Epidermal melanocyte (primary cell): ENCODE data around the gene STARD9.

Experiments used
- DNase-seq: peaks from one replicate; pipeline ENCODE4 v3.0.0; 2011; ENCODE audit warnings: low spot score; ENCODE audit not compliant: insufficient read length

The STARD9 gene

DNA sequence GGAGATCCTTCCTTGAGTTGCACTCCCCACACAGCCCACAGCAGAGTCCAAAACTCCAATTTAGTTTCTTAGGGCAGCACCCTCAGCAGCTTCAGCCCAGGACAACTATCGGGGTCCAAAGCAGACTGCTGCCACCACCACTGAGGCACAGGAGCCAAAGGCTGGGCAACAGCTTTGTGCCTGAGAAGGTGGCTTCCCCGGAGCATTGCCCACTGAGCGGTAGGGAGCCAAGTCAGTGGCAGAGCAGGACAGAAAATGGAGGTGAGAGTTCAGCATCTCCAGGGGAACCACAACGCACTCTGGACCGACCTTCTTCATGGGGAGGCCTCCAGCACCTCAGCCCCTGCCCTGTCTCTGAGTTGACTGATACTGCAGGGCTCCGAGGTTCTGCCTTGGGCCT lies 118.1 kb downstream of the STARD9 start:
- no peak for DNase-seq

DNA sequence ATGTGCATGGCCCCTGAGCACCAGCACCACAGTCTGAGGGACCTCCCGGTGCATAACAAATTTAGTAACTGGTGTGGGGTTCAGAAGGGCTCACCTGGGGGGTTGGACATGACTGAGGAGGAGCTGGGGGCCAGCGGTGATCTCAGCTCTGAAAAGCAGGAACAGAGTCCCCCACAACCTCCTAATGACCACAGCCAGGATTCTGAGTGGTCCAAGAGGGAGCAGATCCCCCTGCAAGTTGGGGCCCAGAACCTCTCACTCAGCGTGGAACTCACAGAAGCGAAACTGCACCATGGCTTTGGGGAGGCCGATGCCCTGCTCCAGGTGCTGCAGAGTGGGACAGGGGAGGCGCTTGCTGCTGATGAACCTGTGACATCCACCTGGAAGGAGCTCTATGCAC lies 118.5 kb downstream of the STARD9 start:
- no peak for DNase-seq

DNA sequence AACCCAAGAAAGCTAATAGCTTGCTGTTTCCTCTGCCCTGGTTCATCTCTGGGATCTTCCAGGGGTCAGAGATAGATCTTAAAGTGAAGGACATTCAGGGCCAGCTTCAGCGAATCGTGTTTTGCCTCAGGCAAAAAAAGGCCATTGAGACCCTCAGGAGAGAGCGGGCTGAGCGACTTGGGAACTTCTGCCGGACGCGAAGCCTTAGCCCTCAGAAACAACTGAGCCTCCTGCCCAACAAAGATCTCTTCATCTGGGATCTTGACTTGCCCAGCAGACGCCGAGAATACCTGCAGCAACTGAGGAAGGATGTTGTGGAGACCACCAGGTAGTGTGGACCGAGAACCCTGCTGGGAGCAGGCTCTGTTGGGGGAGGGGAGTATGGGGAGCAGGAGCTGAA lies 119.0 kb downstream of the STARD9 start:
- DNase-seq = no peak

DNA sequence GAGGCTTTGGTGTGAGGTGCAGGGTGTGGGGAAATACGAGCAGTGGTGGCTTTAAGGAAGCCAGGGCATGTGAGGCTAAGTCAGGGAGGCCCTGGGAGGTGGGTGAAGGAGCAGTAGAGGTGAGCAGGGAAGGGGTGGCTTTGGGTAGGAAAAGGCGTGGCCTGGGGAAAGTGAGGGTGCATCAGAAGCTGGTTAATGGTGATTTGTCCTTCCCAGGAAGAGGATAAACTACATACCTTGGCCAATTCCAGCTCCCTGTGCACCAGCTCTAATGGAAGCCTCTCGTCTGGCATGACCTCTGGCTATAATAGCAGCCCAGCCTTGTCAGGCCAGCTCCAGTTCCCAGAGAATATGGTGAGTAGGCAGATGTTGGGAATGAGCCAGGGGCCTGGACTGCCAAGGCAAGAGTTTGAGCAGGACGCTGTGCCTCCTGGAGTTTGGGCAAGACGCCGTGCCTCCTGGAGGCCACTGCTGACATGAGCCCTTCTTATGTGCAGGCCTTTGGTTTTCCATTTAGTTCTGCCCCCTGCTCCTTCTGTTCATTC lies 120.2 kb downstream of the STARD9 start:
- no peak for DNase-seq

DNA sequence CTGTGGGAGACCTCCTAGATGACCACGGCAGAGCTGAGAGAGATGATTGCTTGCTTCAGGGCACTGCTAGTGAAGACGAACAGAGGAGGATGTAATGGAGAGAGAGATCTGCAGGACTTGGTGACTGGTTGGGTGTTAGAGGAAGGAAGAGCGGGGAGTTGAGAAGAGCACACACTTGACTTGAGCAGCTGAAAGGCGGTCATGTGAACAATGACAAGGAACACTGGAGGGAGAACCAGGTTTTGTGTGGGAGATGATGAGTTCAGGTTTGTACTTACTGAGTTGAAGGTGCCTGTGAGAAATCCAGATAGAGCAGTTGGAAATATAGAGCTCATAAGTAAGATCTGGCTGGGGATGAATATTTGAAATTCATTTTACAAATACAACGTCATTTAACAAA lies 121.2 kb downstream of the STARD9 start:
- DNase-seq = no peak

DNA sequence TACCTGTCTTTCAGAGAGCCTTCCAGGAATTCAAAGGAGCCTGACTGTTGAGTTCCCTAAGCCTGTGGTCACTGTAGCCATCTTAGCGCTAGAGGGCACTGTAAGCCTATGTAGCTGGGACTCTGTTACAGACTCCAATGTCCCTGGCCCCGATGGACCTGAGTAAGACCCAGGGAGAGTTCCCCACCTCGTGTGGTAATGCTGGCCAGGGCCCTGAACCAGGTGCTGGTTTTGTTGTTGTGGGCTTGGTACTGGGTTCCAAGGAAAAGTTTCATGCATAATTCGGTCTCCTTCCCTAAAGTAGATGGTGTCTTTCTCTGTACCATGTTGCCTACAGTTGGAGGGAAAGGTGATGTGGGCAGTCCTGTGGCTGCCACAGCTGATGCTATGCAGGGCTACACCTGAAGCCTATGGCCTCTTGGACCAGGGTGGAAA lies 129.1 kb downstream of the STARD9 start:
- peak; percentile 72 for DNase-seq

DNA sequence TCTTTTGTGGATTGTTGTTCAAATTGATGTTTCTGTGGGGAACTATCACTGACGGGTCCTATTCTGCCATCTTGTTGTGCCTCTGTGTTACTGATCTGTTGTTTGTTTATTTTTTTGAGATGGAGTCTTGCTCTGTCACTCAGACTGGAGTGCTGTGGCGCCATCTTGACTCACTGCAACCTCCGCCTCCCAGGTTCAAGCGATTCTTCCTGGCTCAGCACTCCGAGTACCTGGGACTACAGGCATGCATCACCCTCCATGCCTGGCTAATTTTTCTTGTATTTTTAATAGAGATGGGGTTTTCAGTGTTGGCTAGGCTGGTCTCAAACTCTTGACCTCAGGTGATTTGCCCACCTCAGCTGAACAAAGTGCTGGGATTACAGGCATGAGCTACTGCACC lies 129.9 kb downstream of the STARD9 start:
- DNase-seq = no peak

DNA sequence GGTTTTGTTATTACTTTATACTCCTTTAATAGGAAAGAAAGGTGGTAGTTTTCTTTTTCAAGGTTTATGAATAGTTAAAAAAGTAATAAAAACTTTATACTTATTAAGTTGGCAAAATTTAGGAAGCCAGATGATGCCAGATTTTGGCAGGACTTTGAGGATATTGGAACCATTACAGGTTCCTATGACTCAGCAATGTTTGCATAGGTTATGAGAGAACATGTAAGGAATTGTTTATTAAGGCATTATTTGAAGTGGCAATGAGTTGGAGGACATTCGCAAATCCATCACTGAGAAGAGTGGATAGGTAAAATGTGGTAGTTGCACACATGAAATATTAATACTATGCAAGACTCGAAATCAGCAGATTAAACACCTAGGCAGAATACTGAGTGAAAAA lies 131.7 kb downstream of the STARD9 start:
- DNase-seq = no peak

DNA sequence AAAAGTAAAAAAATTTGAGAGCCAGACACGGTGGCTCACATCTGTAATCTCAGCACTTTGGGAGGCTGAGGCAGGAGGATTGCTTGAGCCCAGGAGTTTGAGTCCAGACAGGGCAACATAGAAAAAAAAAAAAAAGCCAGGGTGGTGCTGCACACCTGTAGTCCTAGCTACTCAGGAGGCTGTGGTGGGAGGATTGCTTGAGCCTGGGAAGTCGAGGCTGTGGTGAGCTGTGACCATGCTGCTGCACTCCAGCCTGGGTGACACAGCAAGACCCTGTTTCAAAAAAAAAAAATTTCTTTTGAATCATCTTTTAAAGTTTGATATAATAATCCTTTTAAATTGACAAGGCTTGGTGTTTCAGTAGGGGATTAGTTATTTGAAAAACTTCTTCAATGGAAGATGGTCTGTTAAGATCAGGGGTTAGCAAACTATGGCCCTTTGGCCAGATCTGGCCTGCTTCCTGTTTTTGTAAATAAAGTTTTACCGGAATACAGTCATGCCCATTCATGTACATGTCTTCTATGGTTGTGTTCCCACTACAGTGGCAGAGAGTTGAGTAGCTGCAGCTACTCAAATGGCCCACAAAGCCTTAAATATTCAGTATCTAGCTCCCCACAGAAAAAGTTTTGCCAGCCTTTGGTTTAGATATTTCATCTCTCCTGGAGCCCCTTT lies 132.6 kb downstream of the STARD9 start:
- no peak for DNase-seq

DNA sequence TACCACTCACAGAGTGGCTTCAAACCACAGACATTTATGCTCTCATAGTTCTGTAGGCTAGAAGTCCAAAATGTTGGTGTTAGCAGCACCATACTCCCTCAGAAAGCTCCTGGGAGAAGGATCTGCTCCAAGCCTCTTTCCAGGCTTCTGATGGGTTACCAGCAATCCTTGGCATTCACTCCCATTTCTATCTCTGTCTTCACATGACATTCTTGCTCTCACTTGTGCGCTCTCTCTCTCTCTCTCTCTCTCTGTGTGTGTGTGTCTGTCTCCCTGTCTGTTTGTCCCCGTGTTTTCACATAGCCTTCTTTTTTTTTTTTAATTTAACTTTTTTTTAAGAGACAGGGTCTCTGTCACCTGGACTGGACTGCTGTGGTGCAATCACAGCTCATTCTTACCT lies 135.3 kb downstream of the STARD9 start:
- DNase-seq = no peak

DNA sequence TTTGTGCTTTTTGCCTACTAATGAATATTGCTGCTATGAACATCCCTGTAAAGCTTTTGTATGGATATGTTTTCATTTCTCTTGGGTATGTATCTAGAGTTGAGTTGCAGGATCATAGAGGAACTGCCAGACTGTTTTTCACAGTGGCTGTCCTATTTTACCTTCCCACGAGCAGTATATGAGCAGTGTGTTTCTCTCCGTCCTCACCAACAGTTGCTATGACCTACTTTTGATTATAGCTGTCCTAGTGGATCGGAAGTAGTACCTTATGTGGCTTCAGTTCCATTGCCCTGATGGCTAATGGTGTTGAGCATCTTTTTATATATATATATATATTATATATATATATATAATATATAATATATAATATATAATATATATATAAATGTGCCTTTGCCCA lies 136.3 kb downstream of the STARD9 start:
- no peak for DNase-seq

DNA sequence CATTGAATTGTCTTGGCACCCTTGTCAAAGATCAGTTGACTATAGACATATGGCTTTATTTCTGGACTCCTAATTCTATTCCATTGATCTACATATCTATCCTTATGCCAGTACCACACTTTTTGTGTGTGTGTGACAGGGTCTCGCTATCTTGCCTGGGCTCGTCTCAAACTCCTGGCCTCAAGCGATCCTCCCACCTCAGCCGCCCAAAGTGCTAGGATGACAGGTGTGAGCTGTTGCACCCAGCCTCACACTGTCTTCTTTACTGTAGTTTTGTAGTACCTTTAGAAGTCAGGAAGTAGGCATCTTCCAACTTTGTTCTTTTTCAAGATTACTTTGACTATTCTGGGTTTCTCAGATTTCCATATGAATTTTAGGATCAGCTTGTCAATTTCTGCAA lies 137.2 kb downstream of the STARD9 start:
- no peak for DNase-seq

DNA sequence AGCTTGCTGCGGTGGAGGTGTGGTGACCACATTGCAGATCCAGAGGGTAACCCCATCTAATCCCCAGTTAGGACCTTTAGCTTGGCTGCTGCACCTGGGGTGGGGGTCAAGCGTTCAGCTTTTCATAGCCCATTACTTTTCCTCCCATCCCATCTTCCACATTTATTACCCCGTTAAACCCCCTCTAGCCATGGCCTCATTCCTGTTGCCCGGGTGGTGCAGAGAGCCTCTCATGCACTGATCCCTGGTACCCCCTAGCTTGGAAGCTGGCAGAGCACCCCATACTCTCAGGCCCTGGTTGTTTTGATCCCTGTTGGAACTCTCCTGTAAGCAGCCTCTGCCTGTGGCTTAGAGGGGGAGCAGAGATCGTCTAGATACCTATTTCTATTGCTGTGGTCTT lies 140.7 kb downstream of the STARD9 start:
- no peak for DNase-seq

DNA sequence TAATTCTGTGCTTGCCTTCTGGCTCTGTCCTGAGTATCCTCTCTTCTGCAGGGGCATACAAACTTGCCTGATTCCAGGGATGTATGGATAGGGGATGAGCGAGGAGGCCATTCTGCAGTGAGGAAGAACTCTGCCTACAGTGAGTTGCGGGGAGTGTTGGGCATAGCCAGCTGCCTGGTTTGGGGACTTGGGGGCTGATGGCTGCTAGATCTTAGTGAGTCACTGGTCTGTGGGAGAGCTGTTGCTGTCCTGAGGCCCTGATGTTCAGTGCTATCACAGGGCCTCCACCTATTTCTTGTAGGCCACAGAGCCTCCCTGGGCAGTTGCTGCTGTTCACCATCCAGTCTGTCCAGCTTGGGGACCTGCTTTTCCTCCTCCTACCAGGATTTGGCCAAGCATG lies 141.2 kb downstream of the STARD9 start:
- DNase-seq = no peak

DNA sequence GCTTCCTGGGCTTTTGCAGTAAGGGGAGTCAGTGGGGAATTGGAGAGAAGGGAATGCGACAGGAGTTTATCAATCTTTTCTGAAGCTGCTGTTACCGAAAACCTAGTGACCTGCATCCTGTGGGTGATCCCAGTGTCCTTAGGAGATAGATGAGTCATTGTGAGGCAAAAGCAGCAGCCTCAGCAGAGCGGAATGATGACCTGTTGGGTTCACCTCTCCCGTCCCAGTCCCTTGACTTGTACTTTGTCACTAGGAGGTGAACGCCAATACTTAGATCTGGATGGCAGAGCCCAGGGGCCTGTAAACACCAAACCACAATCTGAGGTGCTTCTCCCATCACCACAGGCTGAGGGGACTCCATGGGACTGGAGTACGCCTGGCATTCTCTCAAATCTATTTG lies 143.6 kb downstream of the STARD9 start:
- no peak for DNase-seq

DNA sequence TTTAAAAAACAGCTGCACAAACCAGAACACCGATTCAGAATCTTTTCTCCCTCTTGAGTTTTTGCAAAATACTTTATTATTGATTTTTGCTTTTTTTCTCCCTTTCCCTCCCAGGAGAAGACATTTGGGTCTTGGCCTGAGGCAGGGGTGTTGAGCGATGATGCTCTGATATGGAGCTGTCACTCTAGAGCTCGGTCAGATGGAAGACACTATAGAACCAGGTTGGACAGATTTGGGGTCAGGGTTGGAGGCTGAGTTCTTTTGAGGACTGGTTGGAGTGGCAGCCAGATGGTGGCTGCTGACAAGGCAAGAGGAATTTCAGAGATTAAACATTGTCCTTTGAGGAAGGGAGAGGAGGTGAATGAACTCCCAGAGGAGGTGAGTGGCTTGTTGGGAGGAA lies 144.7 kb downstream of the STARD9 start:
- no peak for DNase-seq

DNA sequence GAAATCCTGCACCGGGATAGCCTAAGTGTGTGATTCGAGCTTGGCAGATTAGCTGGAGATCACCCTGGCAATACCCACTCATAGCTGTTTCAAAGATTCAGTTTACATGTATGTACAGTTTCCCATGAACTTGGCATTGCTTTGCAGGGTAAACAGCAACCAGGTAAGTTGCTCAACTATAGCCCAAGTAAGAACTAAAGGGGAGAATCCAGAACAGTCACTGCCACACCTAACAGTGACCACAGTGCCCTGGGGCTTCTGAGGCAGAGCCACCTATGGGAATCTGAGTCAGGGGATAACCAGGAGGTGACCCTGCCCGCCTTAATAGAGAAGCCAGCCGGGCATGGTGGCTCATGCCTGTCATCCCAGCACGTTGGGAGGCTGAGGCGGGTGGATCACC lies 145.6 kb downstream of the STARD9 start:
- DNase-seq = no peak

DNA sequence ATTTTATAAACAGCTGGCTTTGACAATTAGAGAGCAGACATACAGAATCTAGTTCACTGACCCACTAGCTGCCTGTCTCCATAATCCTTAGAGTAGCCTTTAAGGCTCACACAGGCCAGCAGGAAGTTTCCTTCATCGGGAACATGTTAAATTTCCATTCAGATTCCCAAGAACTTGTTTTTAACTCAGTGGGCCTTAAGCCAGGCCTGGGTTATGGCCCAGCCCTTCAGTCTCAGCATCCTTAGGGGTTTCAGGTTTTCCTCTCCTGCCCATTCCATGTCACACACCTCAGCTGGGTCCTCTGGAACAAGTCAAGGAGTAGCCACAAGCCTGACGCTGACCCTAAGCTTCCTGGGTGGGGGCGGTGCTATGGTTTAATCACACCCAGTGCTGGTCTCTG lies 146.5 kb downstream of the STARD9 start:
- DNase-seq = no peak

DNA sequence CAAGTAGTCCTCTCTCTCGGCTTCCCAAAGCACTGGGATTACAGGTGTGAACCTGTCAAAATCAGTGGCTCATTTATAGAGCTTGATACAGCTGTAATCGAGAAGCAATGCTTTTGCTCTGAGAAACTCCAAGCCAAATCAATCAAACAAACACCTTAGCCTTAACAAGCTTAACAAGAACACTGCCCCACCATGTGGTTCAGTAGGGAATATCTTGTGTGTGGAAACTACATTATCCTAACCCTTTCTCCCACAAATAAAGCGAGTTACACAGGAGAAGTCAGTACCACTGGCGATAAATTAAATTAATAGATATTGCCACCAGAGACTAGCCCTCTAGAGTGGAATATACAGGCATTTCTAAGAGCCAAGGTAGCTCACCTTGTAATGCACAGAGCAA lies 147.7 kb downstream of the STARD9 start:
- no peak for DNase-seq

DNA sequence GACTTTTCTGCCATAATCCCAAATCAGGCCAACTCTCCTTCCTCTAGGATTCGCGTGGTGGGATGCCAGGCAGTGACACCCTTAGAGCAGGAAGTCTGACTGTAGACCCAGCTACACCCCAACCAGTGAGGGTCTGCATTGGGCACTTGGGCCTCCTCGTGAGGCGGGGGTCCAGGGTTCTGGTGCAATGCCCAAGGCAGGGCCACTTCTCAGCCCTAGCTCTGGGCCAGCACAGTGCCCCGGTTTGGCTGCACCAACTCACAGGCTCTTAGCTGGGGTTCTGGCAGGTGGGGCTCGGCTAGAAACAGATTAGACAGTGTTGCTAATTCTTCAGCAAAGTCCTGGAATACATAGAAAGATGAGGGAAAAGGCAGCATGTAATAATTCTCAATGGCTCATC lies 148.9 kb downstream of the STARD9 start:
- no peak for DNase-seq

DNA sequence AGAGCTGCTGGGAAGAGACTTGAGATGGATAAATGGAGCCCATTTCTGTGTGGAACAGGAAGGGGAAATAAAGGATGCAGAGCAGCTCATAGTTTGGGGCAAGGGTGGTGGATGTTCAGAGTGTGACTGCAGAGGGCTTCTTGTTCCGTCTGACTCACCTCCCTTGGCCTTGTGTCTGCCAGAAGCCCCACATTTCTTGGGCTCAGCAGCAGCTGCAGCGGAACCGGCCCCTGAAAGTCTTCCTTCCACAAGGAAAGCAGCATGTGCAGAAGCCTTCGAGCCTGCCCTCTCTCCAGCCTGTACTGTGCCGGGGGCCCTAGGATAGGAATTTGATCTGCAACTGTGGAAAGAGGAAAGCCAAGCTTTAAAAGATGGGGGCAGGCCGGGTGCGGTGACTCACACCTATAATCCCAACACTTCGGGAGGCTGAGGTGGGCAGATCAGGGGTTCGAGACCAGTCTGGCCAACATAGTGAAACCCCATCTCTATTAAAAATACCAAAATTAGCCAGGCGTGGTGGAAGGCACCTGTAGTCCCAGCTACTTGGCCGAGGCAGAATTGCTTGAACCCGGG lies 150.0 kb downstream of the STARD9 start:
- no peak for DNase-seq

DNA sequence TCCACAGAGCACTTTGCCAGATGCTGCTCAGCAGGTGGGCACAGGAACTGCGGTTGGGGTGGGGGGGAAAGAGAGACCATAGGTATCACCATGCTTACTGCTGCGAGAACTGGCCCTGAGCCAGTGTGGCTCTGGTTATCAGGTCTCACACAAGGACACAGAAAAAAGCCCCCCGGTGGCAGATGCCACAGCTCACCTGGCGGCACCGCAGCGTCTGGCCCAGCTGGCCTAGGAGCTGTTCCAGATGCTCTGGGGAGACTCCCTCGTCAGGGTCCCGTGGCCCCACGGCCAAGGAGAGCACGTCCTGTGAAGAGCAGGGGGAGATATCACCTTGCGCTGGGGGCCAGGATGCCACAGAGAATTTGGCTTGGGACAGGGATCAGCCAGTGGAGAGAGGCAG lies 150.7 kb downstream of the STARD9 start:
- DNase-seq = no peak

DNA sequence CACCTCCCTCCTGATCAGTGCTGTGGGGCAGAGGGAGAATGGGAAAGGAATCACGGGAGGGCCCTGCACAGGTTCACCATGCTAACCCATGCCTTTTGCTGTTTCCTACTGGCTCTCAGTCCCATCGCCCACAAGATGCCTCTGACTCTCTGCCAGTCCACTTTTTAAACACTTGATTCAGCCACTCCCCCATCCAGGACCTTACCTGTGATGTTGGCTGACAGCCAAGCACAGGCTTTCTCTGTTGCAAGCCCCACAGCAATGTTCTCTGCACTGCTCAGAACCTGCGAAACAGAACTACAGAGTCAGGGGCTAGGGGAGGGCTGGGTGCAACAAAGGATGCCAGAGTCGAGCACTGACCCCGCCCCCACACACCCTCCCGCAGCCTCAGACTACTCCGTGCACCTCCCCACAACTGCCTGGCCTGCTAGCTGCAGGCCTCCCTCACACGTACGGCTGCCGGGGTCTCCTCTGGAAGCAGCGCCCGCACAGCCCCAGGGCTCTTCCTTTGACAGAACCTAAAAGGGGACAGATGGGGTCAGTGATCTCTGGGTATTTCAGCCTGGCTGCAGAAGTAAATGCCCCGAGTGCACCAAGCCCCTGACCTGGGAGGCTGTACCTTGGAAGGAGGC lies 152.5 kb downstream of the STARD9 start:
- DNase-seq = no peak
